Neural cell (in vitro differentiated cells): ENCODE results near the gene TRIM72.

Experiments used
- CTCF ChIP-seq: fragments of 450-650 bp; IDR thresholded peaks from 2 replicates; pipeline ENCODE4 v1.5.1; 2014; ENCODE audit warnings: antibody characterized with exemption, mild to moderate bottlenecking, moderate library complexity; ENCODE audit not compliant: poor library complexity, severe bottlenecking
- MXI1 ChIP-seq: fragments of 450-650 bp; conservative IDR thresholded peaks from 2 replicates; pipeline ENCODE4 v1.6.1; 2014; ENCODE audit warnings: antibody characterized with exemption, mild to moderate bottlenecking; ENCODE audit not compliant: poor library complexity, severe bottlenecking
- POLR2AphosphoS5 ChIP-seq: IDR thresholded peaks from 2 replicates; pipeline ENCODE4 v1.6.1; 2012
- REST ChIP-seq: IDR thresholded peaks from 2 replicates; pipeline ENCODE4 v1.6.1; 2012; ENCODE audit warnings: borderline replicate concordance

GRCh38 chr16:31196324-31197088, 17.4 kb upstream of the TRIM72 start:
- TF ChIP-seq CTCF (no peak), REST (no peak), POLR2AphosphoS5 (no peak), MXI1 (no peak)
